ENCODE results near the gene CBX1.
"Not testable (repeated sequence)": the region's sequence is repeated elsewhere in the genome, so short reads cannot be mapped to it uniquely, and the experiment has no call there.

Gene CBX1

GRCh38 chr17:48067808-48068207 is 33.5 kb downstream of the CBX1 start:
- not testable (repeated sequence) for H3K27ac ChIP-seq (ENCODE audit: low read length)
- Histone ChIP-seq H3K4me1 (ENCODE audit: insufficient read depth, low read length) (peaks cover 13% of the 10 kb centered on the region; the same call in 1 of the 2 replicates), H3K36me3 (ENCODE audit: insufficient read depth, low read depth, low read length) (peaks cover 88% of the 10 kb centered on the region)

GRCh38 chr17:48067245-48067644 is 34.0 kb downstream of the CBX1 start:
- H3K36me3 ChIP-seq (ENCODE audit: insufficient read depth, low read depth, low read length): peaks cover 89% of the 10 kb centered on the region

More at GRCh38 chr17:48067808-48068207, 33.5 kb downstream of the CBX1 start:
- H3K9me3 ChIP-seq (ENCODE audit: insufficient read depth, low read depth, low read length); H3K4me3 ChIP-seq (ENCODE audit: low read length); H3K9ac ChIP-seq (ENCODE audit: low read depth, low read length); H3K27me3 ChIP-seq (ENCODE audit: insufficient read depth, low read length): not testable (repeated sequence)

GRCh38 chr17:48066656-48067055 is 34.6 kb downstream of the CBX1 start:
- Histone ChIP-seq H3K36me3 (ENCODE audit: insufficient read depth, low read depth, low read length) (peaks cover 89% of the 10 kb centered on the region), H3K4me3 (ENCODE audit: low read length) (no peak overlapping the region), H3K9me3 (ENCODE audit: insufficient read depth, low read depth, low read length) (no peaks in the 10 kb centered on the region), H3K27ac (ENCODE audit: low read length) (no peak overlapping the region), H3K4me1 (ENCODE audit: insufficient read depth, low read length) (peaks cover 13% of the 10 kb centered on the region; the same call in 1 of the 2 replicates), H3K9ac (ENCODE audit: low read depth, low read length) (no peak overlapping the region), H3K27me3 (ENCODE audit: insufficient read depth, low read length) (no peaks in the 10 kb centered on the region)

More at GRCh38 chr17:48067245-48067644, 34.0 kb downstream of the CBX1 start:
- Histone ChIP-seq H3K27me3 (ENCODE audit: insufficient read depth, low read length) (no peaks in the 10 kb centered on the region), H3K27ac (ENCODE audit: low read length) (no peak overlapping the region), H3K9ac (ENCODE audit: low read depth, low read length) (no peak overlapping the region), H3K4me3 (ENCODE audit: low read length) (no peak overlapping the region), H3K4me1 (ENCODE audit: insufficient read depth, low read length) (peaks cover 13% of the 10 kb centered on the region; the same call in 1 of the 2 replicates), H3K9me3 (ENCODE audit: insufficient read depth, low read depth, low read length) (no peaks in the 10 kb centered on the region)

GRCh38 chr17:48066192-48066591 is 35.1 kb downstream of the CBX1 start:
- Histone ChIP-seq H3K9me3 (ENCODE audit: insufficient read depth, low read depth, low read length) (no peaks in the 10 kb centered on the region), H3K4me3 (ENCODE audit: low read length) (no peak overlapping the region), H3K4me1 (ENCODE audit: insufficient read depth, low read length) (peaks cover 13% of the 10 kb centered on the region; the same call in 1 of the 2 replicates), H3K27me3 (ENCODE audit: insufficient read depth, low read length) (no peaks in the 10 kb centered on the region), H3K36me3 (ENCODE audit: insufficient read depth, low read depth, low read length) (peaks cover 89% of the 10 kb centered on the region), H3K9ac (ENCODE audit: low read depth, low read length) (no peak overlapping the region), H3K27ac (ENCODE audit: low read length) (no peak overlapping the region)

- Histone ChIP-seq H3K27ac (ENCODE audit: low read length) (no peak overlapping the region), H3K4me1 (ENCODE audit: insufficient read depth, low read length) (peaks cover 13% of the 10 kb centered on the region; the same call in 1 of the 2 replicates), H3K4me3 (ENCODE audit: low read length) (no peak overlapping the region), H3K9ac (ENCODE audit: low read depth, low read length) (no peak overlapping the region), H3K27me3 (ENCODE audit: insufficient read depth, low read length) (no peaks in the 10 kb centered on the region), H3K36me3 (ENCODE audit: insufficient read depth, low read depth, low read length) (peaks cover 86% of the 10 kb centered on the region), H3K9me3 (ENCODE audit: insufficient read depth, low read depth, low read length) (no peaks in the 10 kb centered on the region)
These were observed 36.6 kb downstream of the CBX1 start for GRCh38 chr17:48064638-48065037.

GRCh38 chr17:48062273-48062672 is 39.0 kb downstream of the CBX1 start:
- Histone ChIP-seq H3K4me1 (ENCODE audit: insufficient read depth, low read length) (peaks cover 14% of the 10 kb centered on the region; the same call in 1 of the 2 replicates), H3K36me3 (ENCODE audit: insufficient read depth, low read depth, low read length) (peaks cover 92% of the 10 kb centered on the region), H3K9ac (ENCODE audit: low read depth, low read length) (no peak overlapping the region), H3K9me3 (ENCODE audit: insufficient read depth, low read depth, low read length) (no peaks in the 10 kb centered on the region), H3K4me3 (ENCODE audit: low read length) (no peak overlapping the region), H3K27me3 (ENCODE audit: insufficient read depth, low read length) (no peaks in the 10 kb centered on the region), H3K27ac (ENCODE audit: low read length) (no peak overlapping the region)

GRCh38 chr17:48060249-48060648 is 41.0 kb downstream of the CBX1 start:
- no peak overlapping the region for H3K9ac ChIP-seq (ENCODE audit: low read depth, low read length)
- H3K27ac ChIP-seq (ENCODE audit: low read length): no peak overlapping the region
- peaks cover 17% of the 10 kb centered on the region for H3K4me1 ChIP-seq (ENCODE audit: insufficient read depth, low read length)
- no peaks in the 10 kb centered on the region for H3K27me3 ChIP-seq (ENCODE audit: insufficient read depth, low read length)
- no peak overlapping the region for H3K4me3 ChIP-seq (ENCODE audit: low read length)
- no peaks in the 10 kb centered on the region for H3K9me3 ChIP-seq (ENCODE audit: insufficient read depth, low read depth, low read length)
- H3K36me3 ChIP-seq (ENCODE audit: insufficient read depth, low read depth, low read length): peaks cover 87% of the 10 kb centered on the region

- Histone ChIP-seq H3K4me3 (ENCODE audit: low read length) (no peak overlapping the region), H3K27me3 (ENCODE audit: insufficient read depth, low read length) (no peaks in the 10 kb centered on the region), H3K9me3 (ENCODE audit: insufficient read depth, low read depth, low read length) (no peaks in the 10 kb centered on the region), H3K4me1 (ENCODE audit: insufficient read depth, low read length) (peaks cover 18% of the 10 kb centered on the region), H3K27ac (ENCODE audit: low read length) (no peak overlapping the region), H3K36me3 (ENCODE audit: insufficient read depth, low read depth, low read length) (peaks cover 76% of the 10 kb centered on the region), H3K9ac (ENCODE audit: low read depth, low read length) (no peak overlapping the region)
These were observed 42.1 kb downstream of the CBX1 start for GRCh38 chr17:48059125-48059668.

- H3K4me1 ChIP-seq (ENCODE audit: insufficient read depth, low read length): peaks cover 23% of the 10 kb centered on the region
- H3K9me3 ChIP-seq (ENCODE audit: insufficient read depth, low read depth, low read length): no peaks in the 10 kb centered on the region
- no peaks in the 10 kb centered on the region for H3K27me3 ChIP-seq (ENCODE audit: insufficient read depth, low read length)
- no peak overlapping the region for H3K4me3 ChIP-seq (ENCODE audit: low read length)
- H3K36me3 ChIP-seq (ENCODE audit: insufficient read depth, low read depth, low read length): peaks cover 72% of the 10 kb centered on the region
- no peak overlapping the region for H3K9ac ChIP-seq (ENCODE audit: low read depth, low read length)
- H3K27ac ChIP-seq (ENCODE audit: low read length): no peak overlapping the region
These were observed 42.7 kb downstream of the CBX1 start for GRCh38 chr17:48058393-48059124.

GRCh38 chr17:48057626-48058025 is 43.7 kb downstream of the CBX1 start:
- H3K9me3 ChIP-seq (ENCODE audit: insufficient read depth, low read depth, low read length): no peaks in the 10 kb centered on the region
- H3K9ac ChIP-seq (ENCODE audit: low read depth, low read length): 0 out of 2 replicates have a peak overlapping the region, but pooled peaks have one; percentile 97
- H3K27ac ChIP-seq (ENCODE audit: low read length): peak overlapping the region; percentile 95
- peaks cover 33% of the 10 kb centered on the region for H3K4me1 ChIP-seq (ENCODE audit: insufficient read depth, low read length)
- no peaks in the 10 kb centered on the region for H3K27me3 ChIP-seq (ENCODE audit: insufficient read depth, low read length)
- no peak overlapping the region for H3K4me3 ChIP-seq (ENCODE audit: low read length)
- peaks cover 69% of the 10 kb centered on the region for H3K36me3 ChIP-seq (ENCODE audit: insufficient read depth, low read depth, low read length)

GRCh38 chr17:48056879-48057278 is 44.4 kb downstream of the CBX1 start:
- peaks cover 69% of the 10 kb centered on the region for H3K36me3 ChIP-seq (ENCODE audit: insufficient read depth, low read depth, low read length)
- H3K27me3 ChIP-seq (ENCODE audit: insufficient read depth, low read length): no peaks in the 10 kb centered on the region
- H3K9me3 ChIP-seq (ENCODE audit: insufficient read depth, low read depth, low read length): no peaks in the 10 kb centered on the region
- H3K9ac ChIP-seq (ENCODE audit: low read depth, low read length): peak overlapping the region; percentile 97; the same call in 1 of the 2 replicates
- H3K4me1 ChIP-seq (ENCODE audit: insufficient read depth, low read length): peaks cover 40% of the 10 kb centered on the region
- H3K27ac ChIP-seq (ENCODE audit: low read length): peak overlapping the region; percentile 95
- peak overlapping the region; percentile 82; the same call in 1 of the 2 replicates for H3K4me3 ChIP-seq (ENCODE audit: low read length)

GRCh38 chr17:48056246-48056745 is 45.0 kb downstream of the CBX1 start:
- peaks cover 45% of the 10 kb centered on the region for H3K4me1 ChIP-seq (ENCODE audit: insufficient read depth, low read length)
- H3K27me3 ChIP-seq (ENCODE audit: insufficient read depth, low read length): no peaks in the 10 kb centered on the region
- H3K9ac ChIP-seq (ENCODE audit: low read depth, low read length): peak overlapping the region; percentile 97
- H3K4me3 ChIP-seq (ENCODE audit: low read length): peak overlapping the region; percentile 82
- H3K9me3 ChIP-seq (ENCODE audit: insufficient read depth, low read depth, low read length): no peaks in the 10 kb centered on the region
- H3K36me3 ChIP-seq (ENCODE audit: insufficient read depth, low read depth, low read length): peaks cover 69% of the 10 kb centered on the region
- H3K27ac ChIP-seq (ENCODE audit: low read length): peak overlapping the region; percentile 95

Data from iPS-20b (cell line).